HepG2 (cell line): ENCODE results near the gene ARIH2. TPM values are rescaled to one million over a fixed set of nuclear protein-coding genes. Genes with fewer than 3 reads are reported as not detected.

Experiments used
- ATF1 ChIP-seq: IDR thresholded peaks from 2 replicates; pipeline ENCODE4 v1.6.1; 2016; ENCODE audit warnings: mild to moderate bottlenecking, control low read depth
- CREB1 ChIP-seq, 2 experiments: fragments of 450-650 bp in 1 of 2; IDR thresholded peaks; 2 replicates each; pipeline ENCODE4 v1.6.1; 2016 to 2017; ENCODE audit warnings: control low read depth in 1 of 2, mild to moderate bottlenecking in 1 of 2, missing compliant biosample characterization in 1 of 2, missing genetic modification characterization in 1 of 2
- HNF4G ChIP-seq, 2 experiments: sonication (generic) in 1 of 2; formaldehyde crosslinking in 1 of 2; IDR thresholded peaks; 2 replicates each; pipeline versions ENCODE4 v1.4.0 to v1.6.1; 2011 to 2020; ENCODE audit warnings: borderline replicate concordance in 2 of 2, low read depth in 2 of 2, mild to moderate bottlenecking in 2 of 2, low read length in 1 of 2, missing genetic modification reagents in 1 of 2, moderate library complexity in 1 of 2
- MATR3 ChIP-seq: sonication (generic); formaldehyde crosslinking; IDR thresholded peaks from 2 replicates; pipeline ENCODE4 v1.4.0; 2020; ENCODE audit warnings: missing genetic modification reagents
- NR2F6 ChIP-seq, 2 experiments: IDR thresholded peaks; 2 replicates each; pipeline ENCODE4 v1.6.1; 2016; ENCODE audit warnings: antibody characterized with exemption in 1 of 2, mild to moderate bottlenecking in 1 of 2
- PHB2 ChIP-seq: fragments of 450-650 bp; IDR thresholded peaks from 2 replicates; pipeline ENCODE4 v1.6.1; 2018; ENCODE audit not compliant: partially characterized antibody
- PLRG1 ChIP-seq: fragments of 450-650 bp; conservative IDR thresholded peaks from 2 replicates; pipeline ENCODE4 v1.6.1; 2016
- SIN3B ChIP-seq: fragments of 150-350 bp; IDR thresholded peaks from 2 replicates; pipeline ENCODE4 v1.6.1; 2014; ENCODE audit warnings: low read length
- THAP8 ChIP-seq: sonication (generic); formaldehyde crosslinking; IDR thresholded peaks from 2 replicates; pipeline ENCODE4 v1.5.1; 2020; ENCODE audit warnings: missing genetic modification reagents, mild to moderate bottlenecking, borderline replicate concordance
- THYN1 ChIP-seq: sonication (generic); formaldehyde crosslinking; IDR thresholded peaks from 2 replicates; pipeline ENCODE4 v1.8.1; 2023; ENCODE audit warnings: low read depth, mild to moderate bottlenecking, moderate library complexity, missing genetic modification reagents, borderline replicate concordance
- ZBTB38 ChIP-seq: sonication (generic); formaldehyde crosslinking; IDR thresholded peaks from 2 replicates; pipeline ENCODE4 v1.5.1; 2020; ENCODE audit warnings: mild to moderate bottlenecking, missing genetic modification reagents
- ZEB1 ChIP-seq: IDR thresholded peaks from 2 replicates; pipeline ENCODE4 v1.6.1; 2012; ENCODE audit warnings: mild to moderate bottlenecking, low read depth, inconsistent platforms; ENCODE audit not compliant: insufficient replicate concordance
- ZMAT5 ChIP-seq: sonication (generic); formaldehyde crosslinking; IDR thresholded peaks from 2 replicates; pipeline ENCODE4 v1.5.0; 2020; ENCODE audit warnings: mild to moderate bottlenecking, low read depth, missing genetic modification reagents, borderline replicate concordance
- ZNF253 ChIP-seq: sonication (generic); formaldehyde crosslinking; IDR thresholded peaks from 2 replicates; pipeline ENCODE4 v1.8.0; 2022; ENCODE audit warnings: mild to moderate bottlenecking, missing genetic modification reagents, borderline replicate concordance
- ZNF558 ChIP-seq: sonication (generic); formaldehyde crosslinking; IDR thresholded peaks from 2 replicates; pipeline ENCODE4 v1.9.0; 2022; ENCODE audit warnings: mild to moderate bottlenecking, missing genetic modification reagents, borderline replicate concordance
- ZNF710 ChIP-seq: sonication (generic); formaldehyde crosslinking; IDR thresholded peaks from 2 replicates; pipeline ENCODE4 v1.5.0; 2020; ENCODE audit warnings: mild to moderate bottlenecking, missing genetic modification reagents, borderline replicate concordance
- ZNF761 ChIP-seq: sonication (generic); formaldehyde crosslinking; conservative IDR thresholded peaks from 2 replicates; pipeline ENCODE4 v1.4.0; 2020; ENCODE audit warnings: mild to moderate bottlenecking, missing genetic modification reagents
- ZNF883 ChIP-seq: sonication (generic); formaldehyde crosslinking; IDR thresholded peaks from 2 replicates; pipeline ENCODE4 v1.5.1; 2020; ENCODE audit warnings: mild to moderate bottlenecking, missing genetic modification reagents; ENCODE audit errors: not compliant biosample characterization
- polyA plus RNA-seq, 8 experiments: library from polyadenylated mRNA; depleted of rRNA in 3 of 8; stranded (reverse) in 7 of 8; unstranded in 1 of 8; fragments of >200 nt; fragmentation: Illumina TruSeq in 4 of 8; extraction: Trizol in 4 of 8; gene quantifications; 2 replicates each; pipeline versions ENCODE4 v1.2.1 to v1.2.3, GENCODE V29; 2011 to 2016; ENCODE audit warnings: low read depth in 4 of 8, missing spikeins in 1 of 8, mixed read lengths in 1 of 8; ENCODE audit not compliant: insufficient read depth in 1 of 8
- total RNA-seq, 5 experiments: library from RNA; depleted of rRNA; stranded (reverse); fragments of >200 nt; fragmentation: Illumina TruSeq; extraction: Trizol; gene quantifications; 2 replicates each; pipeline ENCODE4 v1.2.3, GENCODE V29; 2016; ENCODE audit warnings: low read depth in 1 of 5
- TF ChIP-seq, protein P1 (sequence below): sonication (generic); formaldehyde crosslinking; conservative IDR thresholded peaks from 2 replicates; pipeline ENCODE4 v1.8.0; 2022; ENCODE audit warnings: mild to moderate bottlenecking, moderate library complexity, missing genetic modification reagents

Gene ARIH2
- total and polyA plus RNA-seq, 2 of the 13 experiments (the other 11 are each of a cell fraction or from before 2014, with no cell fraction given) = 64.8 to 83.3 TPM

- TF ChIP-seq ZBTB38 (no peak; the same call in 1 of the 2 replicates), ATF1 (CRISPR knock-in tag) (peak; percentile 51; the same call in 1 of the 2 replicates), ZNF710 (CRISPR knock-in tag) (peak; percentile 43; the same call in 1 of the 2 replicates), SIN3B (peak; percentile 40; the same call in 1 of the 2 replicates), ZMAT5 (no peak), PHB2 (no peak), NR2F6 (IDR thresholded peaks at IDR 0.05) (no peak), NR2F6 (CRISPR knock-in tag; IDR thresholded peaks at IDR 0.05) (peak; percentile 26), PLRG1 (no peak), ZNF761 (CRISPR knock-in tag) (no peak; the same call in 1 of the 2 replicates), MATR3 (CRISPR knock-in tag) (no peak), ZEB1 (no peak), THAP8 (CRISPR knock-in tag) (peak; percentile 17; the same call in 1 of the 2 replicates), THYN1 (CRISPR knock-in tag) (peak; percentile 71; the same call in 1 of the 2 replicates), ZNF558 (0 out of 2 replicates have a peak, but pooled peaks have one; percentile 37), HNF4G (IDR thresholded peaks at IDR 0.05; ENCODE audit: borderline replicate concordance, low read depth, low read length) (no peak), HNF4G (CRISPR knock-in tag; IDR thresholded peaks at IDR 0.05; ENCODE audit: borderline replicate concordance, low read depth) (no peak), ZNF883 (CRISPR knock-in tag) (no peak), ZNF253 (CRISPR knock-in tag) (no peak), CREB1 (IDR thresholded peaks at IDR 0.05) (peak; percentile 83), CREB1 (CRISPR knock-in tag; IDR thresholded peaks at IDR 0.05) (peak; percentile 82)
- TF ChIP-seq, protein P1, sequence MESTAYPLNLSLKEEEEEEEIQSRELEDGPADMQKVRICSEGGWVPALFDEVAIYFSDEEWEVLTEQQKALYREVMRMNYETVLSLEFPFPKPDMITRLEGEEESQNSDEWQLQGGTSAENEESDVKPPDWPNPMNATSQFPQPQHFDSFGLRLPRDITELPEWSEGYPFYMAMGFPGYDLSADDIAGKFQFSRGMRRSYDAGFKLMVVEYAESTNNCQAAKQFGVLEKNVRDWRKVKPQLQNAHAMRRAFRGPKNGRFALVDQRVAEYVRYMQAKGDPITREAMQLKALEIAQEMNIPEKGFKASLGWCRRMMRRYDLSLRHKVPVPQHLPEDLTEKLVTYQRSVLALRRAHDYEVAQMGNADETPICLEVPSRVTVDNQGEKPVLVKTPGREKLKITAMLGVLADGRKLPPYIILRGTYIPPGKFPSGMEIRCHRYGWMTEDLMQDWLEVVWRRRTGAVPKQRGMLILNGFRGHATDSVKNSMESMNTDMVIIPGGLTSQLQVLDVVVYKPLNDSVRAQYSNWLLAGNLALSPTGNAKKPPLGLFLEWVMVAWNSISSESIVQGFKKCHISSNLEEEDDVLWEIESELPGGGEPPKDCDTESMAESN (CRISPR knock-in tag) = no peak; the same call in none of the 2 replicates
Measured at GRCh38 chr3:49007068-49007770, 88.6 kb downstream of the ARIH2 start, which contains the start of gene WDR6 (continued).
